HG03378 (cell line): ENCODE data around the gene LRP10.
"Not testable (repeated sequence)": the region's sequence is repeated elsewhere in the genome, so short reads cannot be mapped to it uniquely, and the experiment has no call there.

ENCODE experiments used
- ATAC-seq: cut with Tn5 transposase; IDR thresholded peaks from one replicate; pipeline ENCODE4 v1.9.1; 2021; ENCODE audit warnings: mild to moderate bottlenecking, moderate library complexity; ENCODE audit not compliant: unreplicated experiment

LRP10 gene

GRCh38 chr14:22860377-22860776, 11.2 kb upstream of the LRP10 start:
- not testable (repeated sequence) for ATAC-seq

DNA sequence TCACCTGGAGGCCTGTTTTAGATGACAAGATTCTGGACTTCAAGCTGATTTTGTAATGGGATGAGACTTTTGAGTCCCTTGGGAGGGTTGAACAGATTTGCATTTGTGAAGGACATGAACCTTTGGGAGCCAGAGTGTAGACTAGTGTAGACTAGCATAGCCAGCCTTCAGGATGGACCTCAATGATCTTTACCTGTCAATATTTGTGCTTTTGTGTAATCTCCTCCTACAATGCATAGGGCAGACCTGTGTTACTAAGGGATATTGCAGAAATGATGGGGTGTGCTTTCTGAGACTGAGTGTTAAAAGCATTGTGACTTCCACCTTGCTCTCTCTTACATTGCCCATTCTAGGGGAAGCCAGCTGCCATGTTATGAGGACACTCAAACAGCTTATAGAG, 9.9 kb upstream of the LRP10 start:
- no peak for ATAC-seq

DNA sequence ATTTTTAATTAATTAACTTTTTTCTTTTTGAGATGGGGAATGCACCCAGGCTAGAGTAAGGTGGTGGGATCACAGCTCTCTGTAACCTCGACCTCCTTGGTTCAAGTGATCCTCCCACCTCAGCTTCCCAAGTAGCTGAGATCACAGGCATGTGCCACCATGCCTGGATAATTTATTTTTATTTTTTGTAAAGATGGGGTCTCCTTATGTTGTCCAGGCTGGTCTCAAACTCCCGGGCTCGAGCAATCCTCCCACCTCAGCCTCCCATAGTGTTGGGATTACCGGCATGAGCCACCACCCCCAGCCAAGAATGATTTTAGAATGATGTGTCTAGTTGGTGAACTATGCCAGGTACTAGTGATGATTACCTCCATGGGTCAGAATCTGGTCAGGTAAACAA, 6.6 kb upstream of the LRP10 start:
- no peak for ATAC-seq

GRCh38 chr14:22865424-22866405, 5.8 kb upstream of the LRP10 start:
- no peak for ATAC-seq

DNA sequence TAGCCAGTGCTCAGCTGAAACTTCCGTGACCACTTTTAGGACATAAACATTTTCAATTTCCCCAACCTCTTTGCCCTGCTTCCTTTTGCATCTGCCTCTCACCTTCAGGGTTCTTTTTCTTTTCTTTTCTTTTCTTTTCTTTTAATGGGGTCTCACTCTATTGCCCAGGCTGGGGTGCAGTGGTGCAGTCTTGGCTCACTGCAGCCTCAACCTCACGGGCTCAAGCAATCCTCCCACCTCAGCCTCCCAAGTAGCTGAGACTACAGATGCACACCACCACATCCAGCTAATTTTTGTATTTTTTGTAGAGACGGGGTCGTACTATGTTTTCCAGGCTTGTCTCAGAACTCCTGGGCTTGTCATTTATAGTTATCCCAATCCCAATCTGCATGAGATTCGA, 4.7 kb upstream of the LRP10 start:
- no peak for ATAC-seq

DNA sequence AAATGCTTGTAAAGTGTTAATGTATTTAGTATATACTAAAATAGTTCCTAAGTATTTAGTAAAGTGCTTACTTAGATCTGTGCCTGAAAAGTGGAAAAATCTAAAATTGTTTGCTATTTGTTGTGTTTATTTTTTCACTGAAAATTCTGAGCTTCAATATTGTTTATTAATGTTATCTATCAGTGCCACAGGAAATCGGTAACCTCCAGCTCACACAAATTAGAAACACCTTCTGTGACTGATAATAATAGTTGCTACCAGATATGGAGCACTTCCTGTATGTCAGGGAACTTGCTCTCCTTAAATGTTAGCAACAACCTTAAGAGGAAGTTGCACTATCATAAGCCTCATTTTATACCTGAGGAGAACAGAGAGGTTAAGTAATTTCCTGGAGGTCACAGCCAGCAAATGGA, 723 bp upstream of the LRP10 start:
- peak; percentile 53 for ATAC-seq

DNA sequence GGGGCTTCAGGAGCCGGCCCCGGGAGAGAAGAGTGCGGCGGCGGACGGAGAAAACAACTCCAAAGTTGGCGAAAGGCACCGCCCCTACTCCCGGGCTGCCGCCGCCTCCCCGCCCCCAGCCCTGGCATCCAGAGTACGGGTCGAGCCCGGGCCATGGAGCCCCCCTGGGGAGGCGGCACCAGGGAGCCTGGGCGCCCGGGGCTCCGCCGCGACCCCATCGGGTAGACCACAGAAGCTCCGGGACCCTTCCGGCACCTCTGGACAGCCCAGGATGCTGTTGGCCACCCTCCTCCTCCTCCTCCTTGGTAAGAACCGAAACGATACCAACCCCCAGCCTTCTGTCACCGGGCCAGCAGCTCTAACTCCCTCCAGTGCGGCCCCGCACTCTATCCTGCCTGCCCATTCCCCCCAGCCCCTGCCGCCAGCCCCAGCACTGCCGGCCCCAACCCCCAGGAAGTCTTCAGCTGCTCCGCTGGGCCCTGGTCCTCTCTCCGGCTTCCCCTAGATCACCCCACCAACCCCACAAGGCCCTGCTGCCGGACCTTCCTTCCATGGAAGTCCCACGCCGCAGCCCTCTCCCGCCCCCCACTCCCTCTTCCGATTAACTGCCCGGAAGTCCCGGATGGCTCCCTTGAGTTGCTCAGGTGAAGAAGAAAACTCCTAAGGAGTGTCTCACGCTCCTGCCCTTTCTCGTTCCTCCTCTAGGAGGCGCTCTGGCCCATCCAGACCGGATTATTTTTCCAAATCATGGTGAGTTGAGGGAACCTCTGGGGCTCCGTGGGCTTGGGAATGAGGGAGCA, 693 bp downstream of the LRP10 start:
- no peak for ATAC-seq

GRCh38 chr14:22872833-22873520, 1.4 kb downstream of the LRP10 start:
- no peak for ATAC-seq

DNA sequence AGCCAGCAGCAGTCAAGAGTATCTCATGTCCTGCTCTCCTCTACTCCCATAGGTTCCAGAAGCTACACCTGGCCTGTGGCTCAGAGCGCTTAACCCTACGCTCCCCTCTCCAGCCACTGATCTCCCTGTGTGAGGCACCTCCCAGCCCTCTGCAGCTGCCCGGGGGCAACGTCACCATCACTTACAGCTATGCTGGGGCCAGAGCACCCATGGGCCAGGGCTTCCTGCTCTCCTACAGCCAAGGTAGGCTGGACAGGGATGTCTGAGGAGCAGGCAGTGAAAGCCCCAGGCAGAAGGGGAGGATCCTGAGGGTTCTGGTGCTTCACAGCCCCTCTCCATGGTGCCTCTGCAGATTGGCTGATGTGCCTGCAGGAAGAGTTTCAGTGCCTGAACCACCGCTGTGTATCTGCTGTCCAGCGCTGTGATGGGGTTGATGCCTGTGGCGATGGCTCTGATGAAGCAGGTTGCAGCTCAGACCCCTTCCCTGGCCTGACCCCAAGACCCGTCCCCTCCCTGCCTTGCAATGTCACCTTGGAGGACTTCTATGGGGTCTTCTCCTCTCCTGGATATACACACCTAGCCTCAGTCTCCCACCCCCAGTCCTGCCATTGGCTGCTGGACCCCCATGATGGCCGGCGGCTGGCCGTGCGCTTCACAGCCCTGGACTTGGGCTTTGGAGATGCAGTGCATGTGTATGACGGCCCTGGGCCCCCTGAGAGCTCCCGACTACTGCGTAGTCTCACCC, 3.6 kb downstream of the LRP10 start:
- no peak for ATAC-seq

DNA sequence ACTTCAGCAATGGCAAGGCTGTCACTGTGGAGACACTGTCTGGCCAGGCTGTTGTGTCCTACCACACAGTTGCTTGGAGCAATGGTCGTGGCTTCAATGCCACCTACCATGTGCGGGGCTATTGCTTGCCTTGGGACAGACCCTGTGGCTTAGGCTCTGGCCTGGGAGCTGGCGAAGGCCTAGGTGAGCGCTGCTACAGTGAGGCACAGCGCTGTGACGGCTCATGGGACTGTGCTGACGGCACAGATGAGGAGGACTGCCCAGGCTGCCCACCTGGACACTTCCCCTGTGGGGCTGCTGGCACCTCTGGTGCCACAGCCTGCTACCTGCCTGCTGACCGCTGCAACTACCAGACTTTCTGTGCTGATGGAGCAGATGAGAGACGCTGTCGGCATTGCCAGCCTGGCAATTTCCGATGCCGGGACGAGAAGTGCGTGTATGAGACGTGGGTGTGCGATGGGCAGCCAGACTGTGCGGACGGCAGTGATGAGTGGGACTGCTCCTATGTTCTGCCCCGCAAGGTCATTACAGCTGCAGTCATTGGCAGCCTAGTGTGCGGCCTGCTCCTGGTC, 4.3 kb downstream of the LRP10 start:
- ATAC-seq, result no peak

- ATAC-seq, result no peak
Measured at GRCh38 chr14:22877000-22877501, 5.5 kb downstream of the LRP10 start.

- no peak for ATAC-seq
Measured at GRCh38 chr14:22878271-22879246, 7.0 kb downstream of the LRP10 start.

DNA sequence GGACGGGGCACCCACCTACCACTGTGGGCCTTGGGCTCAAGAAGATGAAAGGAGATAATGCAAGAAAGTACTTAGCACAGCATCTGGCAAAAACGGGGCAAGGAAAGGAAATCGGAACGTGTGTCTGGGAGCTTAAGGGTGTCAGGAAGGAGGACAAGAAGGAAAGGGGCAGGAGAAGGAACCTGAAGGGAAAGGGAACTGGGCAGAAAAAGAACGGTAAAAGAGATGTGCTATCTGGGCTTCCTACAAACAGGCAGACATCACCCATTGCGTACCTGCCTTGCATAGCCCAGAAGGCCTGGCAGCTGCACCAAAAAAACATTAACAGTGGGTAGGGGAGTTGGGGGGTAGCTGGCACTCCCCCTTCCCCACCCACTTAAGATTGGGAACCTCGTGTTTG, 10.5 kb downstream of the LRP10 start:
- ATAC-seq, result no peak

- no peak for ATAC-seq
Measured at GRCh38 chr14:22882529-22883172, 11.1 kb downstream of the LRP10 start.

DNA sequence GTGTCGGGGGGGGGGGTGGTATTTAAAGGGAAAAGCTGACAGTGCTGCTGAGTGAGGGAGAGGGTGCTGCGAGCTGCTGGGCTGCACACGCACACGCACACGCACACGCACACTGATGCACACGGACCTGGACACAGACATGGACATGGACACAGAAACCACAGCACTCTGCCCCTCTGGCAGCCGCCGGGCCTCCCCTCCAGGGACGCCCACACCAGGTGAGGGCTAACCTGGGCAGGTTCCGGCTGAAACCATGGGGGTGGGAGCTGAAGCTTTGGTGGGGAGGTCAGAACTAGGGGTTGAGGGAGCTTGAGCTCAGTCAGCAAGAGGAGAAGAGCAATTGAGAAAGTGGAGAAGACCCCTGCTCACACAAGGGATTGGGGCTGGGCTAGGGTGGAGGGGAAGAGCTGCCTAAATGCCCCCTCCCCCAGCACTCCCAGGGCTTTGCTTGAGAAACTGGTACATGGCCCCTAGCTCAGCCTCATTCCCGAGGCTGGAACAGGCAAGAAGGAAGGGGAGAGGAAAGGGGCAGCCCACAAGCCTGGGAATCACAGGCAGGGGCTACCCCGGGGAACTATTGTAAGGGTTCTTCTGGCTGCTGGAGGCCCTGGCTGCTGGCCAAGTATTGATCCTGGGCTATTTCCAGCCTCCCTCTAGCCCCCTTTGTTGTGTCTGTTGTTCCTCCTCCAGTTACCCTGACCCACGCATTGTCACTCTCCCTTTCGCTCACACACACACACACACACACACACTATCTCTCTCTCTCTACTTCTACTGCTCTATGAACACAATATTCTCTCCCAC, 11.8 kb downstream of the LRP10 start, which contains the start of gene REM2:
REM2 (plus strand) TSS at position 50 of the 804 bp plus-strand sequence; CDS start at position 116, 66 bp downstream.
- no peak for ATAC-seq

GRCh38 chr14:22884076-22884737, 12.7 kb downstream of the LRP10 start:
- no peak for ATAC-seq
